BJ (cell line): ENCODE measurements around the gene PSTK. TPM values are rescaled to one million over a fixed set of nuclear protein-coding genes. Genes with fewer than 3 reads are reported as not detected.

Experiments used
- CTCF ChIA-PET: fragments of 350-600 bp; formaldehyde crosslinking; extraction: SDS; loops from one replicate; lab custom pipeline; 2021; ENCODE audit warnings: antibody characterized with exemption, inconsistent platforms; lab: Yijun Ruan, JAX
- POLR2A ChIA-PET: fragments of 300-600 bp; sonication (Branson Sonifier 250); formaldehyde crosslinking; extraction: SDS; loops from one replicate; lab custom pipeline; 2021; ENCODE audit warnings: antibody characterized with exemption; lab: Charles Lee
- DNase-seq: peaks from one replicate; pipeline ENCODE4 v3.0.0-alpha.2; 2011; ENCODE audit warnings: low read depth
- H3K27me3 ChIP-seq: 2 replicates; pipeline ENCODE4 v1.6.0; 2011; ENCODE audit warnings: low read length; ENCODE audit not compliant: control insufficient read depth, insufficient read depth
- H3K36me3 ChIP-seq: 2 replicates; pipeline ENCODE4 v1.5.1; 2011; ENCODE audit warnings: low read length; ENCODE audit not compliant: control insufficient read depth, insufficient read depth
- H3K4me3 ChIP-seq: 2 replicates; pipeline ENCODE4 v1.5.1; 2011; ENCODE audit warnings: low read depth, mild to moderate bottlenecking, control low read depth, low read length
- CTCF ChIP-seq: IDR thresholded peaks from 2 replicates; pipeline ENCODE4 v1.5.1; 2011; ENCODE audit warnings: low read depth, mild to moderate bottlenecking, control low read depth, inconsistent platforms, low read length, moderate library complexity; ENCODE audit not compliant: insufficient read depth
- polyA plus RNA-seq: library from polyadenylated mRNA; depleted of rRNA; stranded (reverse); fragments of >200 nt; gene quantifications from 2 replicates; pipeline ENCODE4 v1.2.3, GENCODE V29; 2011

The PSTK gene
- polyA plus RNA-seq, 1 experiment, result 3.0 TPM

DNA sequence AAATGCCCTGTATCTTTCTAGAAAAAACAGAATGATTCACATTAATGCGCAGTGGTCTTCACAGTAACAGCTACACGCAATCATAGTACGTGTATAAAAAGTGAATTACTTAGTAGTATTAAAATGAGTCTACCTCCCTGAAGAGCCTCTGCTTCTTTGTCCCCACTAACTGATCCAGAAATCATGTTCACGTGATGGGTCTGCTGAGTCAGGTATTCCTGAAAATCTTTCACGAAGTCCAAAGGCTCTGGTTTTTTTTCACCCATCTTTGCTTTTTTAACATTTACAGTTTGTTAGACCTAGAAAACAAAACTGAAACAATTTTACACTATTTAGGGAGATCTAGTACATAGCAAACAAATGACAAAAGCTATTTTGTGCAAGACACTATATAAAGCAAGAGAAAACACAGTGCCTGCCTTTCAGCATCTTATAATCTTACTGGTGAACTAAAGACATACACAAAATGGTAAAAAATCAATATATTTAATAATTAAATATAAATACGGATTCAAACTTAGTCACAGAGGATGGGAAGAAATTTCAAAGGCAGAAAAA is 18.2 kb downstream of the PSTK start:
- no peak overlapping the region for H3K4me3 ChIP-seq
- ChIA-PET CTCF (interaction anchor here (1.9 kb wide), 1 partner anchor 15 kb away, joined by 5 read pairs; no protein-coding TSS in a partner anchor), POLR2A (no interaction called here)
- TF ChIP-seq CTCF, result no peak
- no peak for DNase-seq
- H3K36me3 ChIP-seq, result peaks cover 7% of the 10 kb centered on the region
- H3K27me3 ChIP-seq, result no peaks in the 10 kb centered on the region

GRCh38 chr10:122998934-122999333 is 18.7 kb downstream of the PSTK start:
- H3K36me3 ChIP-seq, result peaks cover 7% of the 10 kb centered on the region
- no peak overlapping the region for H3K4me3 ChIP-seq
- no peak for TF ChIP-seq CTCF
- H3K27me3 ChIP-seq, result no peaks in the 10 kb centered on the region
- DNase-seq, result no peak
- ChIA-PET CTCF (interaction anchor here (1.4 to 1.9 kb wide), 2 partner anchors 9 to 16 kb away, joined by 5 read pairs; no protein-coding TSS in a partner anchor), POLR2A (no interaction called here)

DNA sequence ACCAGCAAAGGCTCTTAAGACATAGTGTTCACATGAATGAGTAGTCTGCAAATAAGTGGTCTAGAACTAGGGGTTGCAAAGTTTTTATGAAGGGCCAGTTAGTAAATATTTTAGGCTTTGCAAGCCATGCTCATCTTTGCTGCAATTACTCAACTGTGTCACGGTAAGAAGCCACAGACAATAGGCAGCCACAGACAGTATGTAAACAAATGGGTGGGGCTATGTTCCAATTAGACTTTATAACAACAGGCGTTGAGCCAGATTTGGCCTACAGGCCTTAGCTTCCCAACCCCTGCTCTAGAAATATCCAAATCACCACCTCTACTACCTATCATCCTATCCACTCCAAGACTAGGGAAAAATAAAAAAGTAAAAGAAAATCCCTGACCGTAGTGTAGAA is 19.1 kb downstream of the PSTK start:
- ChIA-PET POLR2A (no interaction called here), CTCF (interaction anchor here (1.1 to 1.9 kb wide), 3 partner anchors 9 to 16 kb away, joined by 4 to 5 read pairs (median 5); no protein-coding TSS in a partner anchor)
- Histone ChIP-seq H3K4me3 (no peak overlapping the region), H3K36me3 (peaks cover 4% of the 10 kb centered on the region), H3K27me3 (no peaks in the 10 kb centered on the region)
- DNase-seq, result no peak
- no peak for TF ChIP-seq CTCF

DNA sequence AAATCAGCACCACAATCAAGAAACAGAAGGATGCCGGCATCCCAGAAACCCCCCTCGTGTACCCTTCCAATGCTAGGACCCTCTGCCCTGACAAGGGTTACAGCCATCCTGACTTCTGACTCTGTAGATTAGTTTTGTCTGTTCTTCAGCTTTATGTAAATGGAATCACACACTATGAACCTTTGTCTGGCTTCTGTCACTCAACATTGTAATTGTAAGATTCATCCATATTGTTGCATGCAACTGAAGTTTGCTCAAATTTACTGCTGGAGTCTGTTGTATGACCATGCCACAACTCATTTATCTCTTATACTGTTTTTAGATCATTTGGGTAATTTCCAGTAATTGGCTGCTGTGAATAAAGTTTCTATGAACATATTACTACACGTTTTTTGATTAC is 20.0 kb downstream of the PSTK start:
- Histone ChIP-seq H3K36me3 (peaks cover 4% of the 10 kb centered on the region), H3K4me3 (no peak overlapping the region), H3K27me3 (no peaks in the 10 kb centered on the region)
- TF ChIP-seq CTCF, result no peak
- CTCF ChIA-PET, result interaction anchor here (0.7 to 1.4 kb wide), 3 partner anchors 8 to 11 kb away, joined by 3 to 5 read pairs (median 4); no protein-coding TSS in a partner anchor
- POLR2A ChIA-PET, result no interaction called here
- DNase-seq, result no peak

GRCh38 chr10:123001370-123001769 is 21.2 kb downstream of the PSTK start:
- no peaks in the 10 kb centered on the region for H3K36me3 ChIP-seq
- TF ChIP-seq CTCF, result no peak
- ChIA-PET CTCF (no interaction called here), POLR2A (no interaction called here)
- H3K27me3 ChIP-seq, result no peaks in the 10 kb centered on the region
- H3K4me3 ChIP-seq, result no peak overlapping the region
- DNase-seq, result no peak
